ENCODE data around the gene ZNF281. TPM values are rescaled to one million over a fixed set of nuclear protein-coding genes. Genes with fewer than 3 reads are reported as not detected.

Gene ZNF281
- total RNA-seq, 1 donor from 2014 or later, result 35.1 TPM

DNA sequence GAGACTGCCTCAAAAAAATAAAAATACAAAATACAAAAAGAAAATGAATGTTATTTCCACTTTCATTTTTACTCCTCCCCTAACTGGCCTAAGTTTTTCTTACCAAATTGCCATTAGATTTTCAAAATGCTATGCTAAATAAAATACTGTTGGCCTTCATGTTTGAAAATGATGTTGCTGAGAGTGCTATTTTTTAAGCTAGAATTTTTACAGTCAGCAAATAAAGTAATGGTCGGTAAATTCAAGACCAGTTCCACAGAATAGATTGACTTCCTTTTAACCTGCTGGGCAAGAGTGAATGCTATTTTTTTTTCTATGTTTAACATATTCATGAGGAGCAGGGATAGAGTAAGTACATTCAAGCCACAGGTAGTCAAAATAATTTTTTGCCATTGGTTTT, 31.7 kb downstream of the ZNF281 start:
- DNase-seq (ENCODE audit: low spot score), result no peak
- H3K9me3 Mint-ChIP-seq (ENCODE audit: unreplicated experiment), result no peaks in the 10 kb centered on the region
- H3K36me3 Mint-ChIP-seq (ENCODE audit: low read depth, unreplicated experiment), result no peaks in the 10 kb centered on the region
- H3K27ac Mint-ChIP-seq (ENCODE audit: unreplicated experiment), result no peak overlapping the region
- H3K4me1 Mint-ChIP-seq (ENCODE audit: unreplicated experiment), result peaks cover 16% of the 10 kb centered on the region
- TF ChIP-seq, protein P1, sequence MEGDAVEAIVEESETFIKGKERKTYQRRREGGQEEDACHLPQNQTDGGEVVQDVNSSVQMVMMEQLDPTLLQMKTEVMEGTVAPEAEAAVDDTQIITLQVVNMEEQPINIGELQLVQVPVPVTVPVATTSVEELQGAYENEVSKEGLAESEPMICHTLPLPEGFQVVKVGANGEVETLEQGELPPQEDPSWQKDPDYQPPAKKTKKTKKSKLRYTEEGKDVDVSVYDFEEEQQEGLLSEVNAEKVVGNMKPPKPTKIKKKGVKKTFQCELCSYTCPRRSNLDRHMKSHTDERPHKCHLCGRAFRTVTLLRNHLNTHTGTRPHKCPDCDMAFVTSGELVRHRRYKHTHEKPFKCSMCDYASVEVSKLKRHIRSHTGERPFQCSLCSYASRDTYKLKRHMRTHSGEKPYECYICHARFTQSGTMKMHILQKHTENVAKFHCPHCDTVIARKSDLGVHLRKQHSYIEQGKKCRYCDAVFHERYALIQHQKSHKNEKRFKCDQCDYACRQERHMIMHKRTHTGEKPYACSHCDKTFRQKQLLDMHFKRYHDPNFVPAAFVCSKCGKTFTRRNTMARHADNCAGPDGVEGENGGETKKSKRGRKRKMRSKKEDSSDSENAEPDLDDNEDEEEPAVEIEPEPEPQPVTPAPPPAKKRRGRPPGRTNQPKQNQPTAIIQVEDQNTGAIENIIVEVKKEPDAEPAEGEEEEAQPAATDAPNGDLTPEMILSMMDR (IDR thresholded peaks at IDR 0.05; ENCODE audit: unreplicated experiment), result no peak
- H3K4me3 Mint-ChIP-seq (ENCODE audit: unreplicated experiment), result no peak overlapping the region
- peaks cover 2% of the 10 kb centered on the region for H3K27me3 Mint-ChIP-seq (ENCODE audit: unreplicated experiment)

DNA sequence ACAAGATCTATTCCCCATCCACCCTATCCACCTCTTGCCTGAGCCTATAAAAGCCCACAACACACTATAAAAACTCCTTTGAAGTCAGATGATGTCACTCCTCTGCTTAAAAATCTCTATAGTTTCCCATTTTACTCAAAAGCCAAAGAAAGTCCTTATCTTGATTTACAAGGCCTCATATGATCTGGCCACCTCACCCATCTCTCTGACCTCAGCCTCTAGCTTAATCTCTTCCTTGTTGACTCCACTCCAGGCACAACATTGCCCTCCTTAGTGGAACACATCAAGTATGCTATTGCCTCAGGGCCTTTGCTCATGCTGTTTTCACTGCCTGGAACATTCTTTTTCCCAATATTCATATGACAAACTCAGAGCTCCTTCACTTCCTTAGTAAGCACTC, 33.3 kb downstream of the ZNF281 start:
- no peak overlapping the region for H3K4me3 Mint-ChIP-seq (ENCODE audit: unreplicated experiment)
- H3K36me3 Mint-ChIP-seq (ENCODE audit: low read depth, unreplicated experiment), result no peaks in the 10 kb centered on the region
- no peak for DNase-seq (ENCODE audit: low spot score)
- peaks cover 22% of the 10 kb centered on the region for H3K4me1 Mint-ChIP-seq (ENCODE audit: unreplicated experiment)
- peaks cover 2% of the 10 kb centered on the region for H3K27me3 Mint-ChIP-seq (ENCODE audit: unreplicated experiment)
- TF ChIP-seq, protein P1 (IDR thresholded peaks at IDR 0.05; ENCODE audit: unreplicated experiment), result no peak
- no peaks in the 10 kb centered on the region for H3K9me3 Mint-ChIP-seq (ENCODE audit: unreplicated experiment)
- H3K27ac Mint-ChIP-seq (ENCODE audit: unreplicated experiment), result no peak overlapping the region

DNA sequence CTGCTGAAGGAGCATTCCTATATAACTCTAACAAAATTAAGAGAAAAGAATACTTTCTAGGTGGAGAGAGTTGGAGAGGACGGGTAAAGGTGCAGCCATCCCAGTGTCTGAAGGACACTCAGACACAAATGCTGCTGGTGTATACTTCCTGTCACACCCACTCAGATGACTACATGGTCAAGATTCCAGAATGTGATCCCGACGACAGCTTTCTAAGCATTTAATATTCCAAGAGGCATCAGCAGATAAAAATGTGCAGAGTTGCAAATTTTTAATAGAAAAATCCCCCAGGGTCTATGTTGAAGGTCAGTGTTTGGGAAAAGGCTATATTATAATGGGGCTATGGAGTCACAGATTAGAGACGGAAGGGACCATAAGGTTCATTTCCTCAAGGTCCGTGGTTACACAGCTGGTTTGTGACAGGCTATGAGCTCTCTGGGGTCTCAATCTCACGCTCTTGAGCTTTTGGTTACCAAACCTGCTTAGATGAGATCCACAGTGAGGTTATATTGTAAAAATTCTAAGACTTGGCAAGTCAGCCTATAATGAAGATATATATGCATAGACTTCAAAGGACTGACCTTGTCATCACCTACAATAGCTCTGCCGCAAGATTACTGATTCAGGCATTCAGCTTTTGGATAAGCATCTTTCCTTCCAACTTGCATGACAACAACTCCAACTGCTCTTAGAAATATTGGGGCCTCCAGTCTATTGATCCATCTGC, 35.1 kb downstream of the ZNF281 start:
- TF ChIP-seq, protein P1 (IDR thresholded peaks at IDR 0.05; ENCODE audit: unreplicated experiment), result no peak
- Mint-ChIP-seq H3K36me3 (ENCODE audit: low read depth, unreplicated experiment) (no peaks in the 10 kb centered on the region), H3K4me3 (ENCODE audit: unreplicated experiment) (no peak overlapping the region), H3K9me3 (ENCODE audit: unreplicated experiment) (no peaks in the 10 kb centered on the region), H3K27ac (ENCODE audit: unreplicated experiment) (no peak overlapping the region), H3K4me1 (ENCODE audit: unreplicated experiment) (peaks cover 24% of the 10 kb centered on the region), H3K27me3 (ENCODE audit: unreplicated experiment) (peaks cover 2% of the 10 kb centered on the region)
- DNase-seq (ENCODE audit: low spot score), result no peak

DNA sequence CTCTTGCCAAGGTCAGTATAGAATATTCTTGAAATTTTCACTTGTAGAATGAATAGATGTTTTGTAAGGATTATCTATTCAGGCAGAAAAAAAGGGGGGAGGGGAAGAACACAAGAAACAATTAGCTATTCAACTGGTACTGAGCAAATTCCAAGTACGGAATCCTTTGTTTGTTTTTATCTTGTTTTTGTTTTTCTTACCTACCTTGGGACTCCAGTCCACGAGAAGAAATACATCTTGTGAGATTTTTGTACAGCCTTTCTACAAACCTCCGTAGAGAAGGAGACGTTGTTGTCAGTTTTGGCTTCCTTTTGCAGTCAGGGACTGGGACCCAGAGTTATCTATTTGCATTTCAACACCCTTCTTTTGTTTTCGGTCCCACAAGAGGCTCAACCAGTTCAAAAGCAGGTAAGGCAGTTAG, 36.0 kb downstream of the ZNF281 start:
- no peaks in the 10 kb centered on the region for H3K9me3 Mint-ChIP-seq (ENCODE audit: unreplicated experiment)
- DNase-seq (ENCODE audit: low spot score), result no peak
- peaks cover 32% of the 10 kb centered on the region for H3K4me1 Mint-ChIP-seq (ENCODE audit: unreplicated experiment)
- no peaks in the 10 kb centered on the region for H3K27me3 Mint-ChIP-seq (ENCODE audit: unreplicated experiment)
- H3K4me3 Mint-ChIP-seq (ENCODE audit: unreplicated experiment), result peak overlapping the region; percentile 12
- TF ChIP-seq, protein P1 (IDR thresholded peaks at IDR 0.05; ENCODE audit: unreplicated experiment), result no peak
- peak overlapping the region; percentile 22 for H3K27ac Mint-ChIP-seq (ENCODE audit: unreplicated experiment)
- H3K36me3 Mint-ChIP-seq (ENCODE audit: low read depth, unreplicated experiment), result no peaks in the 10 kb centered on the region

DNA sequence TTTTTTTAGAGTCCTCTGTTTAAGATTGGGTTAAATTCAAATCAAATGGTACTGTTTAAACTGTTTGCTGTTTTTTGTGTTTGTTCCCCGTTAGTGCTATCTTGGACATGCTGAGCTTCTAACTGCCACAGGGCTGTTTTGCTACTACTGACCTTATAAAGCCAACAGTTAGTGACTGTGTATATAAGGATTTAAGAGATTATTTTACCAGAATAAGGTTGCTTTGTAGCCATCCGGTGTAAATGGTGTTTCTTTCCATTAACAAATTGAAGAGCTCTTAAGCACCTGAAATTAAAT, 37.0 kb downstream of the ZNF281 start:
- no peak overlapping the region for H3K27ac Mint-ChIP-seq (ENCODE audit: unreplicated experiment)

More for the DNA sequence above, 37.0 kb downstream of the ZNF281 start:
- Mint-ChIP-seq H3K36me3 (ENCODE audit: low read depth, unreplicated experiment) (no peaks in the 10 kb centered on the region), H3K9me3 (ENCODE audit: unreplicated experiment) (no peaks in the 10 kb centered on the region), H3K4me1 (ENCODE audit: unreplicated experiment) (peaks cover 41% of the 10 kb centered on the region), H3K4me3 (ENCODE audit: unreplicated experiment) (no peak overlapping the region), H3K27me3 (ENCODE audit: unreplicated experiment) (no peaks in the 10 kb centered on the region)
- TF ChIP-seq, protein P1 (IDR thresholded peaks at IDR 0.05; ENCODE audit: unreplicated experiment), result no peak
- no peak for DNase-seq (ENCODE audit: low spot score)

Measured in endothelial cell (in vitro differentiated cells).